Gastrocnemius medialis (tissue), 4 donors: ENCODE data around the gene DNAJA3.

Experiments used
- POLR2A ChIP-seq, 2 donors: fragments of 450-650 bp; IDR thresholded peaks; one replicate each; pipeline ENCODE4 v1.6.1; 2017; ENCODE audit warnings: antibody characterized with exemption in 2 of 2, mild to moderate bottlenecking in 2 of 2, moderate library complexity in 2 of 2
- TF ChIP-seq, protein P1 (sequence below), 5 experiments: fragments of 450-650 bp in 3 of 5; fragments of 200-600 bp in 2 of 5; sonication (generic) in 2 of 5; IDR thresholded peaks in 4 of 5; conservative IDR thresholded peaks in 1 of 5; 1 replicate in 4 of 5; 2 replicates in 1 of 5; pipeline ENCODE4 v1.5.1; 2016 to 2019; ENCODE audit warnings: antibody characterized with exemption in 5 of 5, mild to moderate bottlenecking in 3 of 5, moderate library complexity in 3 of 5

- no peak for TF ChIP-seq POLR2A (IDR thresholded peaks at IDR 0.05)
- TF ChIP-seq, protein P1, sequence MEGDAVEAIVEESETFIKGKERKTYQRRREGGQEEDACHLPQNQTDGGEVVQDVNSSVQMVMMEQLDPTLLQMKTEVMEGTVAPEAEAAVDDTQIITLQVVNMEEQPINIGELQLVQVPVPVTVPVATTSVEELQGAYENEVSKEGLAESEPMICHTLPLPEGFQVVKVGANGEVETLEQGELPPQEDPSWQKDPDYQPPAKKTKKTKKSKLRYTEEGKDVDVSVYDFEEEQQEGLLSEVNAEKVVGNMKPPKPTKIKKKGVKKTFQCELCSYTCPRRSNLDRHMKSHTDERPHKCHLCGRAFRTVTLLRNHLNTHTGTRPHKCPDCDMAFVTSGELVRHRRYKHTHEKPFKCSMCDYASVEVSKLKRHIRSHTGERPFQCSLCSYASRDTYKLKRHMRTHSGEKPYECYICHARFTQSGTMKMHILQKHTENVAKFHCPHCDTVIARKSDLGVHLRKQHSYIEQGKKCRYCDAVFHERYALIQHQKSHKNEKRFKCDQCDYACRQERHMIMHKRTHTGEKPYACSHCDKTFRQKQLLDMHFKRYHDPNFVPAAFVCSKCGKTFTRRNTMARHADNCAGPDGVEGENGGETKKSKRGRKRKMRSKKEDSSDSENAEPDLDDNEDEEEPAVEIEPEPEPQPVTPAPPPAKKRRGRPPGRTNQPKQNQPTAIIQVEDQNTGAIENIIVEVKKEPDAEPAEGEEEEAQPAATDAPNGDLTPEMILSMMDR (IDR thresholded peaks at IDR 0.05 in 4 of 5, conservative IDR thresholded peaks at IDR 0.05 in 1 of 5): no peak
Observed at GRCh38 chr16:4410335-4411075, 15.2 kb upstream of the DNAJA3 start.
